Measurements from ENCODE around the gene DHX40. TPM values are rescaled to one million over a fixed set of nuclear protein-coding genes. Genes with fewer than 3 reads are reported as not detected.
A peak's percentile ranks its signal among the peaks of the same experiment; 100 is the strongest.

The DHX40 gene
- polyA plus RNA-seq (2011; rRNA removed) (87.4 and 109 TPM in 2 replicates), polyA plus RNA-seq (2017; fragmentation: RNase III; extraction: RNeasy Plus Mini Kit Qiagen cat#74134 plus additional on column Dnase treatment) (54.7 to 59.3 TPM (median 55.8 TPM) in 3 replicates), polyA minus RNA-seq (2011; rRNA and poly(A)+ RNA removed) (33.1 and 34.7 TPM in 2 replicates)
- polyA plus RNA-seq (2012; cell fraction: cytosol; rRNA removed): 17.9 and 19.0 TPM in 2 replicates
- 9.8 and 13.5 TPM in 2 replicates for polyA plus RNA-seq (2012; cell fraction: nucleus; rRNA removed)

- Histone ChIP-seq H3K9me3 (peaks cover 7% of the 10 kb centered on the region; the same call in 1 of the 3 replicates), H3K4me1 (peaks cover 7% of the 10 kb centered on the region), H3K4me2 (peak within 1 kb of the TSS; percentile 70), H3K4me3 (peak within 1 kb of the TSS; percentile 83), H3K27ac (peak within 1 kb of the TSS; percentile 74 to 93)
- FAIRE-seq (no peak), ATAC-seq (peak; percentile 91 to 94), DNase-seq (ENCODE audit: low read depth in 1 of 2, low spot score in 1 of 2) (peak; percentile 95 to 98)
- ChIA-PET CTCF (interaction anchor here (0.5 to 1.7 kb wide), 6 partner anchors 44 to 404 kb away, joined by 3 to 5 read pairs (median 4); no protein-coding TSS in a partner anchor), POLR2A (interaction anchor here (0.6 to 2.9 kb wide), 5 partner anchors 25 to 410 kb away, joined by 3 to 21 read pairs (median 3); partner anchors contain the start of gene CLTC)
- WGBS (ENCODE audit: missing lambda C conversion rate): 20% methylated on average over 62 of the region's 62 CpGs
- TF ChIP-seq RARB (CRISPR knock-in tag; IDR thresholded peaks at IDR 0.05) (0 out of 2 replicates have a peak, but pooled peaks have one; percentile 54), CHD4 (IDR thresholded peaks at IDR 0.05; ENCODE audit: borderline replicate concordance) (0 out of 2 replicates have a peak, but pooled peaks have one; percentile 44), GATA3 (IDR thresholded peaks at IDR 0.05; ENCODE audit: borderline replicate concordance) (peak; percentile 28; the same call in 1 of the 2 replicates), CEBPB (IDR thresholded peaks at IDR 0.05) (no peak), SREBF2 (IDR thresholded peaks at IDR 0.05) (no peak), NR3C1 (IDR thresholded peaks at IDR 0.05) (no peak), NFE2L2 (conservative IDR thresholded peaks at IDR 0.05; ENCODE audit: low read length) (no peak; the same call in 1 of the 2 replicates), HOXA7 (CRISPR knock-in tag; IDR thresholded peaks at IDR 0.05) (peak; percentile 92), POLR2AphosphoS2 (conservative IDR thresholded peaks at IDR 0.05; ENCODE audit: low read length) (no peak), RNF2 (IDR thresholded peaks at IDR 0.05; ENCODE audit: borderline replicate concordance, low read depth) (peak; percentile 99), ESRRA (IDR thresholded peaks at IDR 0.05; ENCODE audit: borderline replicate concordance, low read length) (no peak), NPAS2 (CRISPR knock-in tag; IDR thresholded peaks at IDR 0.05; ENCODE audit: borderline replicate concordance) (peak; percentile 79), CBX2 (IDR thresholded peaks at IDR 0.05; ENCODE audit: borderline replicate concordance, low read depth) (no peak), EHMT2 (IDR thresholded peaks at IDR 0.05; ENCODE audit: low read depth) (no peak), RCOR1 (IDR thresholded peaks at IDR 0.05; ENCODE audit: low read depth, low read length) (no peak), PBX3 (IDR thresholded peaks at IDR 0.05) (no peak), ELK1 (IDR thresholded peaks at IDR 0.05; ENCODE audit: low read depth, low read length) (no peak), FOXS1 (CRISPR knock-in tag; IDR thresholded peaks at IDR 0.05) (peak; percentile 95), RAD21 (conservative IDR thresholded peaks at IDR 0.05 in 1 of 2, IDR thresholded peaks at IDR 0.05 in 1 of 2) (no peak), FOSB (CRISPR knock-in tag; IDR thresholded peaks at IDR 0.05) (peak; percentile 44), CHD2 (IDR thresholded peaks at IDR 0.05; ENCODE audit: low read length, partially characterized antibody) (peak; percentile 19), CBX8 (IDR thresholded peaks at IDR 0.05) (no peak), EHF (CRISPR knock-in tag; IDR thresholded peaks at IDR 0.05) (peak; percentile 98), HDAC2 (IDR thresholded peaks at IDR 0.05) (no peak), KDM5A (IDR thresholded peaks at IDR 0.05) (peak; percentile 94), EP300 (IDR thresholded peaks at IDR 0.05) (no peak), ZSCAN20 (CRISPR knock-in tag; IDR thresholded peaks at IDR 0.05) (peak; percentile 94), HOXB13 (CRISPR knock-in tag; IDR thresholded peaks at IDR 0.05; ENCODE audit: low read depth) (peak; percentile 99), RFX5 (IDR thresholded peaks at IDR 0.05) (peak; percentile 27; the same call in 1 of the 2 replicates)
- TF ChIP-seq, protein P1, sequence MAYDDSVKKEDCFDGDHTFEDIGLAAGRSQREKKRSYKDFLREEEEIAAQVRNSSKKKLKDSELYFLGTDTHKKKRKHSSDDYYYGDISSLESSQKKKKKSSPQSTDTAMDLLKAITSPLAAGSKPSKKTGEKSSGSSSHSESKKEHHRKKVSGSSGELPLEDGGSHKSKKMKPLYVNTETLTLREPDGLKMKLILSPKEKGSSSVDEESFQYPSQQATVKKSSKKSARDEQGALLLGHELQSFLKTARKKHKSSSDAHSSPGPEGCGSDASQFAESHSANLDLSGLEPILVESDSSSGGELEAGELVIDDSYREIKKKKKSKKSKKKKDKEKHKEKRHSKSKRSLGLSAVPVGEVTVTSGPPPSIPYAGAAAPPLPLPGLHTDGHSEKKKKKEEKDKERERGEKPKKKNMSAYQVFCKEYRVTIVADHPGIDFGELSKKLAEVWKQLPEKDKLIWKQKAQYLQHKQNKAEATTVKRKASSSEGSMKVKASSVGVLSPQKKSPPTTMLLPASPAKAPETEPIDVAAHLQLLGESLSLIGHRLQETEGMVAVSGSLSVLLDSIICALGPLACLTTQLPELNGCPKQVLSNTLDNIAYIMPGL (CRISPR knock-in tag; IDR thresholded peaks at IDR 0.05; ENCODE audit: borderline replicate concordance): peak; percentile 94
- TF ChIP-seq, protein P2, sequence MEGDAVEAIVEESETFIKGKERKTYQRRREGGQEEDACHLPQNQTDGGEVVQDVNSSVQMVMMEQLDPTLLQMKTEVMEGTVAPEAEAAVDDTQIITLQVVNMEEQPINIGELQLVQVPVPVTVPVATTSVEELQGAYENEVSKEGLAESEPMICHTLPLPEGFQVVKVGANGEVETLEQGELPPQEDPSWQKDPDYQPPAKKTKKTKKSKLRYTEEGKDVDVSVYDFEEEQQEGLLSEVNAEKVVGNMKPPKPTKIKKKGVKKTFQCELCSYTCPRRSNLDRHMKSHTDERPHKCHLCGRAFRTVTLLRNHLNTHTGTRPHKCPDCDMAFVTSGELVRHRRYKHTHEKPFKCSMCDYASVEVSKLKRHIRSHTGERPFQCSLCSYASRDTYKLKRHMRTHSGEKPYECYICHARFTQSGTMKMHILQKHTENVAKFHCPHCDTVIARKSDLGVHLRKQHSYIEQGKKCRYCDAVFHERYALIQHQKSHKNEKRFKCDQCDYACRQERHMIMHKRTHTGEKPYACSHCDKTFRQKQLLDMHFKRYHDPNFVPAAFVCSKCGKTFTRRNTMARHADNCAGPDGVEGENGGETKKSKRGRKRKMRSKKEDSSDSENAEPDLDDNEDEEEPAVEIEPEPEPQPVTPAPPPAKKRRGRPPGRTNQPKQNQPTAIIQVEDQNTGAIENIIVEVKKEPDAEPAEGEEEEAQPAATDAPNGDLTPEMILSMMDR (IDR thresholded peaks at IDR 0.05): no peak
- TF ChIP-seq, protein P3, sequence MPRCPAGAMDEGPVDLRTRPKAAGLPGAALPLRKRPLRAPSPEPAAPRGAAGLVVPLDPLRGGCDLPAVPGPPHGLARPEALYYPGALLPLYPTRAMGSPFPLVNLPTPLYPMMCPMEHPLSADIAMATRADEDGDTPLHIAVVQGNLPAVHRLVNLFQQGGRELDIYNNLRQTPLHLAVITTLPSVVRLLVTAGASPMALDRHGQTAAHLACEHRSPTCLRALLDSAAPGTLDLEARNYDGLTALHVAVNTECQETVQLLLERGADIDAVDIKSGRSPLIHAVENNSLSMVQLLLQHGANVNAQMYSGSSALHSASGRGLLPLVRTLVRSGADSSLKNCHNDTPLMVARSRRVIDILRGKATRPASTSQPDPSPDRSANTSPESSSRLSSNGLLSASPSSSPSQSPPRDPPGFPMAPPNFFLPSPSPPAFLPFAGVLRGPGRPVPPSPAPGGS (IDR thresholded peaks at IDR 0.05): 0 out of 3 replicates have a peak, but pooled peaks have one; percentile 35
- TF ChIP-seq, protein P4, sequence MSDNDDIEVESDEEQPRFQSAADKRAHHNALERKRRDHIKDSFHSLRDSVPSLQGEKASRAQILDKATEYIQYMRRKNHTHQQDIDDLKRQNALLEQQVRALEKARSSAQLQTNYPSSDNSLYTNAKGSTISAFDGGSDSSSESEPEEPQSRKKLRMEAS (IDR thresholded peaks at IDR 0.05): peak; percentile 100
These were observed at the start of gene DHX40 for GRCh38 chr17:59565171-59565958. TSS of gene DHX40 (plus strand) at chr17:59565610. CDS start at chr17:59565672, 62 bp downstream.

Data from A549 (cell line).